HCT116 (cell line): ENCODE measurements around the gene SKI. TPM values are rescaled to one million over a fixed set of nuclear protein-coding genes. Genes with fewer than 3 reads are reported as not detected.

Experiments used
- ATAC-seq: fragments of 200-7000 bp; cut with Tn5 transposase; 2 replicates; pipeline ENCODE4 v1.9.1; 2020; ENCODE audit warnings: mild to moderate bottlenecking, moderate library complexity
- BruUV-seq: library from RNA; stranded (reverse); fragments of 400-500 nt; replicated peaks from 2 replicates; lab custom pipeline; 2021; lab: Mats Ljungman, UMichigan
- CTCF ChIA-PET: fragments of 300-600 bp; sonication (Branson Sonifier 250); formaldehyde crosslinking; loops from one replicate; lab custom pipeline; 2021; ENCODE audit warnings: antibody characterized with exemption; lab: Charles Lee
- POLR2A ChIA-PET: fragments of 300-600, 350-600 bp; sonication (Branson Sonifier 250); formaldehyde crosslinking; loops from one replicate; lab custom pipeline; 2021; ENCODE audit warnings: antibody characterized with exemption; lab: Charles Lee
- RAD21 ChIA-PET, 2 experiments: fragments of 300-600 bp; sonication (Branson Sonifier 250); formaldehyde crosslinking; loops; one replicate each; lab custom pipeline; 2023; ENCODE audit warnings: low total read pairs in 2 of 2; ENCODE audit not compliant: uncharacterized antibody in 2 of 2, unreplicated experiment in 2 of 2, low non-redundant PET in 1 of 2; lab: Charles Lee
- DNase-seq: peaks from one replicate; pipeline ENCODE4 v3.0.0-alpha.2; 2010; ENCODE audit warnings: low read depth, low spot score
- H2AFZ ChIP-seq: fragments of 200-600 bp; shearing (Covaris generic), sonication (generic); 2 replicates; pipeline ENCODE4 v1.6.1; 2017; ENCODE audit warnings: low read depth, mixed run types, mixed read lengths, antibody characterized with exemption, low read length; ENCODE audit not compliant: poor library complexity, severe bottlenecking
- H3K27ac ChIP-seq: 2 replicates; pipeline ENCODE4 v1.5.1; 2012; ENCODE audit warnings: low read depth, low read length
- H3K27me3 ChIP-seq: fragments of 200-600 bp; sonication (generic); 2 replicates; pipeline ENCODE4 v1.6.1; 2016; ENCODE audit warnings: mixed run types, low read length, mixed read lengths; ENCODE audit not compliant: insufficient read depth
- H3K36me3 ChIP-seq, 2 experiments: fragments of 200-500 bp in 1 of 2; fragments of 200-600 bp in 1 of 2; sonication (Bioruptor generic) in 1 of 2; sonication (generic) in 1 of 2; 2 replicates each; pipeline versions ENCODE4 v1.5.1 to v1.6.1; 2014 to 2016; ENCODE audit warnings: low read length in 2 of 2, inconsistent platforms in 1 of 2, mixed read lengths in 1 of 2, mixed run types in 1 of 2; ENCODE audit not compliant: insufficient read depth in 2 of 2, control insufficient read depth in 1 of 2
- H3K4me1 ChIP-seq, 2 experiments: fragments of 200-600 bp in 1 of 2; sonication (generic) in 1 of 2; 2 replicates each; pipeline versions ENCODE4 v1.5.1 to v1.6.1; 2012 to 2017; ENCODE audit warnings: low read length in 2 of 2, inconsistent platforms in 1 of 2, mild to moderate bottlenecking in 1 of 2, mixed read lengths in 1 of 2, mixed run types in 1 of 2, moderate library complexity in 1 of 2; ENCODE audit not compliant: insufficient read depth in 2 of 2, control insufficient read depth in 1 of 2
- H3K4me2 ChIP-seq: fragments of 200-600 bp; sonication (generic); 2 replicates; pipeline ENCODE4 v1.6.1; 2017; ENCODE audit warnings: mixed run types, low read length, mixed read lengths
- H3K4me3 ChIP-seq, 2 experiments: fragments of 200-600 bp in 1 of 2; sonication (generic) in 1 of 2; replicated peaks in 1 of 2; 2 replicates each; pipeline ENCODE4 v1.5.1; 2011 to 2016; ENCODE audit warnings: low read length in 2 of 2, control low read depth in 1 of 2, low read depth in 1 of 2, mild to moderate bottlenecking in 1 of 2, mixed read lengths in 1 of 2, mixed run types in 1 of 2
- H3K79me2 ChIP-seq: fragments of 200-600 bp; sonication (generic); 2 replicates; pipeline ENCODE4 v1.6.1; 2017; ENCODE audit warnings: mild to moderate bottlenecking, mixed run types, low read length, moderate library complexity, mixed read lengths; ENCODE audit not compliant: insufficient read depth
- H3K9ac ChIP-seq: fragments of 200-600 bp; sonication (generic); 2 replicates; pipeline ENCODE4 v1.6.1; 2016; ENCODE audit warnings: low read length, mixed read lengths
- H3K9me2 ChIP-seq: fragments of 200-600 bp; sonication (generic), shearing (Covaris generic); 2 replicates; pipeline ENCODE4 v1.6.1; 2017; ENCODE audit warnings: mixed run types, mild to moderate bottlenecking, moderate library complexity; ENCODE audit not compliant: insufficient read depth
- H3K9me3 ChIP-seq, 2 experiments: fragments of 200-500 bp in 1 of 2; fragments of 200-600 bp in 1 of 2; sonication (Bioruptor generic) in 1 of 2; sonication (generic) in 1 of 2; 2 replicates each; pipeline ENCODE4 v1.6.1; 2014 to 2017; ENCODE audit warnings: low read length in 2 of 2, mixed read lengths in 2 of 2, inconsistent platforms in 1 of 2, low read depth in 1 of 2, mild to moderate bottlenecking in 1 of 2, mixed run types in 1 of 2, moderate library complexity in 1 of 2; ENCODE audit not compliant: control insufficient read depth in 1 of 2, insufficient read depth in 1 of 2
- H4K20me1 ChIP-seq: fragments of 200-600 bp; sonication (generic), shearing (Covaris generic); 2 replicates; pipeline ENCODE4 v1.6.1; 2017; ENCODE audit warnings: mixed run types, mild to moderate bottlenecking, moderate library complexity; ENCODE audit not compliant: insufficient read depth
- CEBPB ChIP-seq: IDR thresholded peaks from 2 replicates; pipeline ENCODE4 v1.6.1; 2012; ENCODE audit warnings: low read depth
- EGR1 ChIP-seq: IDR thresholded peaks from 2 replicates; pipeline ENCODE4 v1.6.1; 2012; ENCODE audit warnings: low read depth
- EZH2 ChIP-seq: fragments of 200-600 bp; sonication (generic); IDR thresholded peaks from 2 replicates; pipeline ENCODE4 v1.6.1; 2017; ENCODE audit warnings: antibody characterized with exemption, mixed run types
- EZH2phosphoT487 ChIP-seq: fragments of 200-600 bp; IDR thresholded peaks from 2 replicates; pipeline ENCODE4 v1.6.1; 2018; ENCODE audit warnings: antibody characterized with exemption, borderline replicate concordance
- FOSL1 ChIP-seq: IDR thresholded peaks from 2 replicates; pipeline ENCODE4 v1.6.1; 2012; ENCODE audit warnings: low read depth
- JUND ChIP-seq: IDR thresholded peaks from 2 replicates; pipeline ENCODE4 v1.6.1; 2012
- POLR2AphosphoS5 ChIP-seq: IDR thresholded peaks from 2 replicates; pipeline ENCODE4 v1.6.1; 2011; ENCODE audit warnings: mild to moderate bottlenecking, low read depth, low read length, moderate library complexity
- RAD21 ChIP-seq: IDR thresholded peaks from 2 replicates; pipeline ENCODE4 v1.6.1; 2012; ENCODE audit warnings: low read depth, mild to moderate bottlenecking
- REST ChIP-seq: IDR thresholded peaks from 2 replicates; pipeline ENCODE4 v1.6.1; 2012; ENCODE audit warnings: low read depth
- SIN3A ChIP-seq: IDR thresholded peaks from 2 replicates; pipeline ENCODE4 v1.6.1; 2012; ENCODE audit warnings: low read depth
- SP1 ChIP-seq: IDR thresholded peaks from 2 replicates; pipeline ENCODE4 v1.6.1; 2012; ENCODE audit warnings: low read depth
- TCF7L2 ChIP-seq: IDR thresholded peaks from 2 replicates; pipeline ENCODE4 v1.7.0; 2011; ENCODE audit warnings: borderline replicate concordance, inconsistent platforms; ENCODE audit not compliant: insufficient read depth, insufficient read length; ENCODE audit errors: extremely low read depth
- YY1 ChIP-seq: IDR thresholded peaks from 2 replicates; pipeline ENCODE4 v1.6.1; 2011; ENCODE audit warnings: low read length, low read depth, moderate library complexity, mild to moderate bottlenecking; ENCODE audit not compliant: insufficient replicate concordance; ENCODE audit errors: extremely low read depth
- ZBTB33 ChIP-seq: IDR thresholded peaks from 2 replicates; pipeline ENCODE4 v1.6.1; 2011; ENCODE audit warnings: mild to moderate bottlenecking, low read length, moderate library complexity; ENCODE audit not compliant: insufficient replicate concordance; ENCODE audit errors: extremely low read depth
- ZFX ChIP-seq: fragments of 450-650 bp; IDR thresholded peaks from 2 replicates; pipeline ENCODE4 v1.6.1; 2017
- ZNF274 ChIP-seq: fragments of 200-500 bp; sonication (Bioruptor generic); IDR thresholded peaks from 2 replicates; pipeline ENCODE4 v1.6.1; 2014; ENCODE audit warnings: mild to moderate bottlenecking, low read depth, low read length, inconsistent platforms
- intact Hi-C: fragments of 100-400 bp; cut with micrococcal nuclease; formaldehyde crosslinking; loops from 2 replicates; pipeline ENCODE4 v1.10.0; 2022
- total RNA-seq: library from RNA; stranded (reverse); gene quantifications from one replicate; pipeline ENCODE4 v1.2.1, GENCODE V29; 2021; ENCODE audit not compliant: unreplicated experiment
- TF ChIP-seq, protein P1 (sequence below): IDR thresholded peaks from 2 replicates; pipeline ENCODE4 v1.6.1; 2012
- TF ChIP-seq, protein P2 (sequence below), 3 experiments: fragments of 200-600 bp in 1 of 3; sonication (generic) in 1 of 3; IDR thresholded peaks in 2 of 3; conservative IDR thresholded peaks in 1 of 3; 2 replicates each; pipeline ENCODE4 v1.5.1; 2012 to 2017; ENCODE audit warnings: low read depth in 2 of 3, low read length in 2 of 3, antibody characterized with exemption in 1 of 3, borderline replicate concordance in 1 of 3, control low read depth in 1 of 3, mild to moderate bottlenecking in 1 of 3, mixed read lengths in 1 of 3, mixed run types in 1 of 3, moderate library complexity in 1 of 3; ENCODE audit not compliant: insufficient read depth in 1 of 3
- TF ChIP-seq, protein P3 (sequence below): IDR thresholded peaks from 2 replicates; pipeline ENCODE4 v1.6.1; 2012

Gene SKI
- total RNA-seq, 1 experiment from 2014 or later, result 56.2 TPM

GRCh38 chr1:2266301-2266975 lies 38.3 kb downstream of the SKI start:
- H3K9me3 ChIP-seq, result no peaks in the 10 kb centered on the region
- no peak overlapping the region for H3K4me3 ChIP-seq
- no peak for DNase-seq
- no peak overlapping the region for H3K27ac ChIP-seq
- ATAC-seq, result no peak
- no TSS peak for BruUV-seq
- H3K4me1 ChIP-seq, result peaks cover 0 to under 1% of the 10 kb centered on the region in 2 experiments; a peak in 1 of 4 replicates
- H3K9me2 ChIP-seq, result no peaks in the 10 kb centered on the region
- H3K9ac ChIP-seq, result no peak overlapping the region
- H3K79me2 ChIP-seq, result peaks cover 99% of the 10 kb centered on the region
- no peak for TF ChIP-seq ZBTB33
- TF ChIP-seq EZH2, result no peak
- TF ChIP-seq ZNF274, result no peak
- TF ChIP-seq CEBPB, result no peak
- no peak for TF ChIP-seq SIN3A
- no peak for TF ChIP-seq JUND
- TF ChIP-seq EGR1, result no peak
- TF ChIP-seq FOSL1, result no peak
- TF ChIP-seq TCF7L2, result no peak
- TF ChIP-seq RAD21, result no peak
- TF ChIP-seq, protein P1, sequence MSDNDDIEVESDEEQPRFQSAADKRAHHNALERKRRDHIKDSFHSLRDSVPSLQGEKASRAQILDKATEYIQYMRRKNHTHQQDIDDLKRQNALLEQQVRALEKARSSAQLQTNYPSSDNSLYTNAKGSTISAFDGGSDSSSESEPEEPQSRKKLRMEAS, result no peak
- TF ChIP-seq YY1, result no peak
- no peak for TF ChIP-seq POLR2AphosphoS5
- TF ChIP-seq, protein P2, sequence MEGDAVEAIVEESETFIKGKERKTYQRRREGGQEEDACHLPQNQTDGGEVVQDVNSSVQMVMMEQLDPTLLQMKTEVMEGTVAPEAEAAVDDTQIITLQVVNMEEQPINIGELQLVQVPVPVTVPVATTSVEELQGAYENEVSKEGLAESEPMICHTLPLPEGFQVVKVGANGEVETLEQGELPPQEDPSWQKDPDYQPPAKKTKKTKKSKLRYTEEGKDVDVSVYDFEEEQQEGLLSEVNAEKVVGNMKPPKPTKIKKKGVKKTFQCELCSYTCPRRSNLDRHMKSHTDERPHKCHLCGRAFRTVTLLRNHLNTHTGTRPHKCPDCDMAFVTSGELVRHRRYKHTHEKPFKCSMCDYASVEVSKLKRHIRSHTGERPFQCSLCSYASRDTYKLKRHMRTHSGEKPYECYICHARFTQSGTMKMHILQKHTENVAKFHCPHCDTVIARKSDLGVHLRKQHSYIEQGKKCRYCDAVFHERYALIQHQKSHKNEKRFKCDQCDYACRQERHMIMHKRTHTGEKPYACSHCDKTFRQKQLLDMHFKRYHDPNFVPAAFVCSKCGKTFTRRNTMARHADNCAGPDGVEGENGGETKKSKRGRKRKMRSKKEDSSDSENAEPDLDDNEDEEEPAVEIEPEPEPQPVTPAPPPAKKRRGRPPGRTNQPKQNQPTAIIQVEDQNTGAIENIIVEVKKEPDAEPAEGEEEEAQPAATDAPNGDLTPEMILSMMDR (IDR thresholded peaks at IDR 0.05 in 2 of 3, conservative IDR thresholded peaks at IDR 0.05 in 1 of 3; ENCODE audit: borderline replicate concordance in 1 of 3, insufficient read depth in 1 of 3, low read depth in 2 of 3, low read length in 2 of 3), result no peak
- no peak for TF ChIP-seq EZH2phosphoT487
- TF ChIP-seq SP1, result no peak
- TF ChIP-seq ZFX, result no peak
- TF ChIP-seq, protein P3, sequence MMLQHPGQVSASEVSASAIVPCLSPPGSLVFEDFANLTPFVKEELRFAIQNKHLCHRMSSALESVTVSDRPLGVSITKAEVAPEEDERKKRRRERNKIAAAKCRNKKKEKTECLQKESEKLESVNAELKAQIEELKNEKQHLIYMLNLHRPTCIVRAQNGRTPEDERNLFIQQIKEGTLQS, result no peak
- TF ChIP-seq REST, result no peak
- TF ChIP-seq, all 23 proteins: peak for 0
- H2AFZ ChIP-seq, result no peak overlapping the region
- no peaks in the 10 kb centered on the region for H4K20me1 ChIP-seq
- H3K4me2 ChIP-seq, result no peak overlapping the region
- ChIA-PET POLR2A (no interaction called here), RAD21 (no interaction called here), CTCF (no interaction called here)
- intact Hi-C loops, result no loop called here
- no peaks in the 10 kb centered on the region for H3K36me3 ChIP-seq
- H3K27me3 ChIP-seq, result no peaks in the 10 kb centered on the region
